ENCODE measurements around the gene FOXP1.

Gene FOXP1

GRCh38 chr3:71208211-71209095 lies 375.1 kb downstream of the FOXP1 start:
- Histone ChIP-seq H3K4me3 (ENCODE audit: low read length) (no peak overlapping the region), H3K27me3 (ENCODE audit: control insufficient read depth, low read length) (no peaks in the 10 kb centered on the region), H3K36me3 (ENCODE audit: control insufficient read depth, low read length) (no peaks in the 10 kb centered on the region), H3K27ac (ENCODE audit: low read depth, low read length) (no peak overlapping the region), H3K9me3 (ENCODE audit: control insufficient read depth, insufficient read depth, low read length) (no peaks in the 10 kb centered on the region), H3K4me1 (ENCODE audit: control insufficient read depth, low read length) (0 out of 2 replicates have a peak, but pooled peaks cover 3% of the 10 kb centered on the region), H3K79me2 (ENCODE audit: control insufficient read depth, low read length) (peaks cover 35% of the 10 kb centered on the region), H3K9me2 (replicated peaks; ENCODE audit: control insufficient read depth, low read length) (no peaks in the 10 kb centered on the region), H3K4me2 (ENCODE audit: low read length) (no peak overlapping the region), H4K20me1 (ENCODE audit: control insufficient read depth, insufficient read depth, low read depth, low read length) (0 out of 2 replicates have a peak, but pooled peaks cover 8% of the 10 kb centered on the region), H3F3A (ENCODE audit: control insufficient read depth, insufficient read depth) (no peaks in the 10 kb centered on the region)
- TF ChIP-seq CTCF (IDR thresholded peaks at IDR 0.05; ENCODE audit: low read depth, low read length, poor library complexity, severe bottlenecking) (no peak), EZH2phosphoT487 (IDR thresholded peaks at IDR 0.05; ENCODE audit: borderline replicate concordance, low read length) (no peak)

- H3F3A ChIP-seq (ENCODE audit: control insufficient read depth, insufficient read depth): no peaks in the 10 kb centered on the region
- 0 out of 2 replicates have a peak, but pooled peaks cover 3% of the 10 kb centered on the region for H3K4me1 ChIP-seq (ENCODE audit: control insufficient read depth, low read length)
- H3K4me3 ChIP-seq (ENCODE audit: low read length): no peak overlapping the region
- H4K20me1 ChIP-seq (ENCODE audit: control insufficient read depth, insufficient read depth, low read depth, low read length): 0 out of 2 replicates have a peak, but pooled peaks cover 8% of the 10 kb centered on the region
- H3K27ac ChIP-seq (ENCODE audit: low read depth, low read length): no peak overlapping the region
- no peak overlapping the region for H3K4me2 ChIP-seq (ENCODE audit: low read length)
- no peaks in the 10 kb centered on the region for H3K9me3 ChIP-seq (ENCODE audit: control insufficient read depth, insufficient read depth, low read length)
- H3K36me3 ChIP-seq (ENCODE audit: control insufficient read depth, low read length): no peaks in the 10 kb centered on the region
- no peak for TF ChIP-seq EZH2phosphoT487 (IDR thresholded peaks at IDR 0.05; ENCODE audit: borderline replicate concordance, low read length)
- no peak for TF ChIP-seq CTCF (IDR thresholded peaks at IDR 0.05; ENCODE audit: low read depth, low read length, poor library complexity, severe bottlenecking)
- no peaks in the 10 kb centered on the region for H3K9me2 ChIP-seq (replicated peaks; ENCODE audit: control insufficient read depth, low read length)
- H3K79me2 ChIP-seq (ENCODE audit: control insufficient read depth, low read length): peaks cover 38% of the 10 kb centered on the region
- H3K27me3 ChIP-seq (ENCODE audit: control insufficient read depth, low read length): no peaks in the 10 kb centered on the region
Measured at GRCh38 chr3:71207632-71208031, 375.9 kb downstream of the FOXP1 start.

- no peak overlapping the region for H3K4me3 ChIP-seq (ENCODE audit: low read length)
- H3K36me3 ChIP-seq (ENCODE audit: control insufficient read depth, low read length): no peaks in the 10 kb centered on the region
- H4K20me1 ChIP-seq (ENCODE audit: control insufficient read depth, insufficient read depth, low read depth, low read length): 0 out of 2 replicates have a peak, but pooled peaks cover 8% of the 10 kb centered on the region
- no peak overlapping the region for H3K4me2 ChIP-seq (ENCODE audit: low read length)
- TF ChIP-seq CTCF (IDR thresholded peaks at IDR 0.05; ENCODE audit: low read depth, low read length, poor library complexity, severe bottlenecking) (no peak), EZH2phosphoT487 (IDR thresholded peaks at IDR 0.05; ENCODE audit: borderline replicate concordance, low read length) (no peak)
- peaks cover 38% of the 10 kb centered on the region for H3K79me2 ChIP-seq (ENCODE audit: control insufficient read depth, low read length)
- H3K27ac ChIP-seq (ENCODE audit: low read depth, low read length): no peak overlapping the region
- H3K4me1 ChIP-seq (ENCODE audit: control insufficient read depth, low read length): 0 out of 2 replicates have a peak, but pooled peaks cover 3% of the 10 kb centered on the region
- H3K9me2 ChIP-seq (replicated peaks; ENCODE audit: control insufficient read depth, low read length): no peaks in the 10 kb centered on the region
- no peaks in the 10 kb centered on the region for H3F3A ChIP-seq (ENCODE audit: control insufficient read depth, insufficient read depth)
- no peaks in the 10 kb centered on the region for H3K9me3 ChIP-seq (ENCODE audit: control insufficient read depth, insufficient read depth, low read length)
- H3K27me3 ChIP-seq (ENCODE audit: control insufficient read depth, low read length): no peaks in the 10 kb centered on the region
Measured at GRCh38 chr3:71206305-71207165, 377.0 kb downstream of the FOXP1 start.
